Embryonic facial prominence (tissue), 1 donor: Measurements from ENCODE around the gene MVB12B.
"Not testable (repeated sequence)": the region's sequence is repeated elsewhere in the genome, so short reads cannot be mapped to it uniquely, and the experiment has no call there.

ENCODE experiments used
- DNase-seq: peaks from one replicate; pipeline ENCODE4 v3.0.0-alpha.2; 2016; ENCODE audit errors: extremely low spot score

The MVB12B gene

GRCh38 chr9:126326228-126327005, at the start of gene MVB12B:
MVB12B (plus strand) TSS chr9:126326829; CDS start chr9:126326930, 101 bp downstream.
- DNase-seq: no peak

GRCh38 chr9:126283799-126284465, 42.7 kb upstream of the MVB12B start:
- DNase-seq: no peak

DNA sequence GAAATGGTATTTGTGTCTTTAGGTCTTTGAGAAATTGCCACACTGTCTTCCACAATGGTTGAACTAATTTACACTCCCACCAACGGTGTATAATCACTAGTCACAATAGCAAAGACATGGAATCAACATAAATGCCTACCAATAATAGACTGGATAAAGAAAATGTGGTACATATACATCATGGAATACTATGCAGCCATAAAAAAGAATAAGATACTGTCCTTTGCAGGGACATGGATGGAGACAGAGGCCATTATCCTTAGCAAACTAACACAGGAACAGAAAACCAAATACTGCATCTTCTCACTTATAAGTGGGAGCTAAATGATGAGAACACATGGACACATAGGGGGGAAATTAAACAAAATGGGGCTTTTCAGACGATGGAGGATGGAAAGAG, 41.0 kb upstream of the MVB12B start:
- DNase-seq: not testable (repeated sequence)

DNA sequence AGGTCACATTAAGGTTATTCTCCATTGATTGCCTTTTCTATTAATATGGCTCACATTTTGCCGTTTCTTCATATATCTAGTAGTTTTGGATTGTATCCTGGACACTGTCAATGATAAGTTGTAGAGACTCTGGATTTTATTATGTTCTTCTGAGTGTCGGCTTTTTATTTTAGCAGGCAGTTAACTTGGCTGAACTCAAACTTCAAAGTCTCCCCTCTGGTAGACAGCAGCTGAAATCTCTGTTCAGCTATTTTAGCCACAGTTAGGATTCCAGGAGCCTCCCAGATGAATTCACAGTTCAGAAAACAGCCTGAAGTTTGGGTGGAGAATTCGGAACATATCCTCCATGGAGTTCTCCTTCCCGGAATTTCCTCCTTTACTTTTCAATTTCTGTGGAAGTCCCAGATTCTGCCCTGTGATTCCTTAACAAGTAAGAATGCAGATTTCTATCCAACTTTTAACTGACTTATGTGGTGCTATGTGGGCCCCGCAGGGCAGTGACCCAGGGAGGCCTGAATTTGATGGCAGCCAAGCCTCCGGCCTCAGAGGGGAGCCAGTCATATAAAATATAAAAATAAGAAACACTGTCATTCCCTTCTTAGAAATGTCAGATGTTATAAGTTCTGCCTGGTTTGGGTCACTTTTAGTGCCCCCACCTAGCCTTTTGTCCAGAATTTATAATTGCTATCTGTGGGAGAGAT, 39.3 kb upstream of the MVB12B start:
- DNase-seq: no peak

- DNase-seq: no peak
Measured at GRCh38 chr9:126290871-126291270, 35.8 kb upstream of the MVB12B start.

DNA sequence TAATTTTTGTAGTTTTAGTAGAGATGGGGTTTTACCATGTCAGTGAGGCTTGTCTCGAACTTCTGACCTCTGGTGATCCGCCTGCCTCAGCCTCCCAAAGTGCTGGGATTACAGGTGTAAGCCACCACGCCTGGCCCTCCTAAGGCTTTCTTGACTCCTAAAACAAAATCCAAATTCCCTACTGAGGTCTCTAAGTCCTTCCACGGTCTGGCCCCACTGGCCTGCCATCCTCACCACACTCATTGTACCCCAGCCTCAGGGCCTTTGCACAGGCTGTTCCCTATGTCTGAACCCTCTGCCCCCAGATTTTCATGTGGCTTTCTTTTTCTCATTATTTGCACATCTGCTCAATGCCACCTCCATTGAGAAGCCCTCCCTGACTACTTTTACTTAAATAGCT, 34.7 kb upstream of the MVB12B start:
- no peak for DNase-seq

GRCh38 chr9:126292736-126293521, 33.7 kb upstream of the MVB12B start:
- no peak for DNase-seq

GRCh38 chr9:126293522-126293889, 33.1 kb upstream of the MVB12B start:
- no peak for DNase-seq

DNA sequence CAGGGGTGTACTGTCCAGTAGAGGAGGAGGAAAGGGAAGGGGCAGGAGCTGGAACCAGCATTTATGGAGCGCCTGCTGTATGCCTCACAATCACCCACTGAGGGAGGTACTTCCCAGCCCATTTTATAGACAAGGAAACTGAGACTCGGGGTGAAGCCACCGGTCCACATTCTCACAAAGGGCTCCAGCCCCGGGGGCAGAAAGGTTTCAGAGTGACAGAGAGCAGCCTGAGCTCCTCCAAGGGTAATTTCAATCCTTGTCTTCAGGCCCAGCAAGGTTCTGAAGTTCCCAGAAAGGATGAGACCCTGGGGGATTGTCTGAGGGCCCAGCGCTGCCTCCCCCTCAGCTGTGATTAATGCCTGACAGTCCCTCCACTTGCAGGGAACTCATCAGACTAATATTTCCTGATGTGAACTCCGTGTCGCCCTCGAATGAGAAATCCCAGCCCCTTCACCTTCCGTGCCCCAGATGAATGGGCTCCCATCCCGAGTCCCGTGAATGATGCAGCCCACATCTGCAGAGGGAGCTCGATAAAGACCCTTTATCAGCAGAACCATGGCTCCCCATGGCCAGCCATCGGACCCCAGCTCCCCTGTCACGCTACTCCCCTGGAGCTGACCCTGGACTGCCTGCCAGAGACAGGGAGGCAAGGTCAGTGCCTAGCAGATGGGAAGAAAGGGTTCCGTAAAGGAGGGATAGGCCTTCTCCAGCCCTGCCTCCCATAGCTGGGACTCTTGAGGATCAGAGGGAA, 32.1 kb upstream of the MVB12B start:
- DNase-seq: no peak

DNA sequence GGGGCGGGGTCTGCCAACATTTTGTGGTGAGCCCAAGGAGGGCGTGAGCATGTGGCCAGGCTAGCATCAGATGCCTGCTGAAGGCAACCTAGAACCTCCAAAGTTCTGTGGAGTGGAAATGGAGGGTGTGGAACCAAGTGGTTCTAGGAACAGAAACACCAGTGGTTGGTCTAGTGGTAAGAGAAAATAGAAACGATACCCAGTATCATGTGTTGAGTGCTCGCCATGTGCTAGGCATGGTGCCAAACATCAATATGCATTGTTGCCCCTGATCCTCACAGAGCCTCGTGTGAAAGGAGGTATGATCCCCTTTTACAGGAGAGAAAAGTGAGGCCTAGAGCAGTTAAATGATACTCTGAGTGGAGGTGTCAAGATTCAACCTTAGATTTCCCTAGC, 31.5 kb upstream of the MVB12B start:
- no peak for DNase-seq

DNA sequence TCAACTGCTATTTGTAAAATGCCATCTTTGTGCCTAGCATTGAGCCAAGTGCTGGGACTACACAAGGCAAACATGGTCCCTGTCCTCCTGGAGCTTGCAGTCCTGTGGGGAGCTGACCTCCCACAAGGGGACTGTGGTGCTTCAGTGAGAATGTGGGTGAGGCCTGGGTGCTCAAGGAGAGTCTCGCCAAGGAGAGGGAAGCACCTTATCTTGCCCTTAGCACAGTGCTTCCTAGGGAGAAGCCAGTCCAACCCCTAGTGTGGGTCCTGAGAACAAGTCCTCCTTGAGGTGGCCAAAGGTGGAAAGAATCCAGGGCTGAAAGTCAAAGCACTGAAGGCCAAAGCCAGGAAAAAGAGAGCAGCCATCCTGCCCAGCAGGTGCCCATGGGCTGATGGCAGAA, 31.1 kb upstream of the MVB12B start:
- no peak for DNase-seq

DNA sequence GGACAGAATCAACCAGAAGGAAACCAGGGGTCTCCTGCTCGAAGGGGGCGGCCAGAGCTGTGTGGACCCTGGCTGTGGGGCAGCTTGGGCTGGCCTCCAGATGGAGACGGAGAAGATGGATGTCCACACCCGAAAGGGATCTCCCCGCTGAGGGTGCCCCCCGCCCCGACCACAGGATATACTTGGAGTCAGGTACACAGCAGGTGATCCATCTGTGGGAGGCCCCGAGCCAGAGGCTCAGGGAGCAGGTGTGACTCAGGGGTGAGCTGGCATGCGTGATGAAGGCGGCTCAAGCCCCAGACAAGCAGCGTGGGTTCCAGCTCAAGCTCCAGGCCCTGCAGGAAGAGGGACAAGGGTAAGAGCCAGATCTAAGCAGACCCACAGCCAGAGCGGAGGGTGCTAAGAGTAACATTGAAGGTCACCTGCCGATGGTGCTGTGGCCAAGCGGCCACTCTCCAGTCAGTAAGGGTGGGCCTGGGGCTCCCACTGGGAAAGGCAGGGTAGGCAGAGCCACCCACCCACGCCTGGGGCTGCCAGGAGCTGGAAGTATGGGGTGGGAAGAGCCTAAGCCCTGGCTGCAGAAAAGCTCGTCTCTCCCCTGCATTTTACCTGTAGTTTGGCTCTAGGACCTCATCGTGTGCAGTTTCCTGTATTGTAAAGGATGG, 30.6 kb upstream of the MVB12B start:
- no peak for DNase-seq

DNA sequence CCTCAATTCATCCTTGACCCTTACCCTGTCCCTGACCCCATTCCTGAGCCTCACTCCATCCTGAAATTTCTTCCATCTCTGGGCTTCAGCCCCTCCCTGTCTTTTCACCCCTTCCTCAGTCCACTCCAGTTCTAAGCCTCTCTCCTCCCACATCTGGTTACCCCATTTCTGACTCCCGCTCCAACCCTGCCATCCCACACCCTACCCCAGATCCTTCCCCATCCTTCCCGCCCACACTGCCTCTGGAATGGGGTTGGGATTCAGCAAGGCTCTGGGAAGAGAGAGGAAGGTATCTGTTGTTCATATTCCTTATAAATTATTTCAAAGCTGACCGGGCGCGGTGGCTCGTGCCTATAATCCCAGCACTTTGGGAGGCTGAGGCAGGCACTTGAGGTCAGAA, 29.9 kb upstream of the MVB12B start:
- no peak for DNase-seq

DNA sequence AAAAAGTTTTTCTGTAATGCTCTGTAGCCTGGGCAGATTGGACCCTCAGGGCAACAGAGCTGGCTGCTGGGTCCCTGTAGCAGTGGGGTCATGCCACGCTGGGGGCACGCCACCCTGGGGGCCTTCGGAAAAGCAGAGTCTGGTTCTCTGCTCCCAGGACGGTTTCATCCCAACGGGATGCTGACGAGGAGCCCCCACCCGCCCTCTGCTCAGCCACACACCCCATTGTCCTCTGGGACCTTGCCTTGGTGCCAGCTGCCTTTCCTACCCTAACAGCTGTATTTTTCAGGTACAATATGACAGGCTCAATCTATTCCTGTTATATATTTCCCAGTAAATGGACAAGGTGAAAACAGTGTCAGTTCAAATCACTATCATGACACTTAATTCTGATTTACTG, 29.0 kb upstream of the MVB12B start:
- no peak for DNase-seq

DNA sequence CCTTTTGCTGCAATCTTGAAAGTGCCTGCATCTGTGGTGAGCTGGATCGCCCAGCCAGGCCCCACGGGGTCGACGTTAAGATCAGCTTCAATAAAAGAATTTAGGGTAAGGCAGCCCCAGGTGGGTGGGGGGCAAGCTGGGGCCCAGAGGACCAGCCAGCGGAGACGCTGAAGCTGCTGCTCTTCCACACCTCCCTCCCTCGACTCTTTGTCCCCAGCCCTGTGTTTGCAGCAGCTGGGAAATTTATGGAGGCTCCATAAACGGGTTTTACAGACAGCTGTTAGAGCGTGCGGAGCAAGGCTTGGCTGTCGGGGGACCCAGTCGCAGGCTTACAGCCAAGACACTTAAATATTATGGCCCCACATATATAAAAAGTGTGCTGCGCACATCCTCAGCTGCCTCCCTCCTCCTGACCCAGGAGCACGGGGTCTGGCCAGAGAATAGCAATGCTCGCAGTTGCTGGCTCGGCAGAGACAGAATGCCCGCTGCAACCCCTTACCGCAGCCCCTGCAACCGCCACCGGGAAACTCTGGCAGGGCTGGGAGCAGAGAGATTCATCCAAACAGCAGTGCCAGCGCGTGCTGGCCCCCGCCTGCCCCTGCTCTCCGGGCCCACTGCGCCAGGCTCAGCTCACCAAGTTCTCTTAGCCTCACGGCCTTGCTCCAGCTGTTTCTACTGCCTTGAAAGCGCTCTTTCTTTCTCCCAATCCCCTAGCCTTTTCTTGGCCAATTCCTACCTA, 28.4 kb upstream of the MVB12B start:
- DNase-seq: no peak

- no peak for DNase-seq
Measured at GRCh38 chr9:126299706-126300276, 26.8 kb upstream of the MVB12B start.

DNA sequence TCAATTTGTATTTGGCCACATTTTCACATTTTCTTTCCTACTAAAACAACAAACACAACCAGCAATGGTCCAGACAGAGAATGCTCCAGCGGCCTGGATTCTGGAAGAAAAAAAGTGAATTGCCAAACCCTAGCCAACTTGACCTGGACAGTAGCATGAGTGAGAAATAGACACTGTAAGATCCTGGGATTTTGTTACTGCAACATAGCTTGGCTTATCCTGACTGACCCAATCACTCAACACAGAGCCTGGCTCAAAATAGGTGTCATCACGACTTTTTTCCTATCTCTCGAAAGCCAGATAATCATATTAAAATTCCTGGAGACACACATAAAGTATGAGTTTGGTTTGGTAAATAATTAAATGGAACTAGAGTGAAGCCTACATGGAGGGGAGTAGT, 25.4 kb upstream of the MVB12B start:
- no peak for DNase-seq

GRCh38 chr9:126301985-126302603, 24.5 kb upstream of the MVB12B start:
- no peak for DNase-seq

DNA sequence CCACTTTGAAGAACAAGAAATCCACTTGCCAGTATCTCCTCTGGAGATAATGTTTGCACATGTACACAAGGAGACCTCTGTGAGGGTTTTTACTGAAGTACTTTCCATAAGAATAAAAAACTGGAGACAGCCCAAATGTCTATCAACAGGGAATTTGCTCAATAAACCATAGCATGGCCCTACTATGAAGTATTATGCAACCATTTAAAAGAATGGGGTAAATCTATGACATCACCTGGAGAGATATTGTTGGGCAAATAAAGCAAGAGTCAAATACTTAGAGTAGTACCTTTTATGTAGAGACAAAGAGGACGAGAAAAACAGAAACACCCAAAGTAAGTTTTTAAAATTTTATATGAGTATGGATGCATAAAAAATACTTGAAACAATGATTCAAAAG, 23.9 kb upstream of the MVB12B start:
- DNase-seq: no peak
